ENCODE measurements around the gene USP25.

DNA sequence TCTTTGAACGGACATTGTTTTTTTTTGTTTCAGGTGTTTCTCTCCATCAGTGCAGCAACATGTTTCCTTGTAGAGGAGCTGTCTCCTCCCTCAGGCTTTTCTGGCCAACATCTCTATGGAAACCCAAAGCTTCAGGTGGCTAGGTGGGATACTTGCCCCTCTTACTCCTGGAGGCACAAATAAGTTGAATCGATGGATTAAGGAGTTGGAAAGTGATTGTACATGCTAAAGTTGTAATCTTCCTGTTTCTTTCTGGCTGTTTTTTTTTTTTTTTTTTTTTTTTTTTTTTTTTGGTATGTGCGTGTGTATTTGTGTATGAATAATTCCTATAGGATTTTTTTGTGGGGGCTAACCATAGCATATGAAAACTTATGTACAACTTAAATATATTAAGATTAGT lies 10.6 kb downstream of the USP25 start:
- TF ChIP-seq, protein P1, sequence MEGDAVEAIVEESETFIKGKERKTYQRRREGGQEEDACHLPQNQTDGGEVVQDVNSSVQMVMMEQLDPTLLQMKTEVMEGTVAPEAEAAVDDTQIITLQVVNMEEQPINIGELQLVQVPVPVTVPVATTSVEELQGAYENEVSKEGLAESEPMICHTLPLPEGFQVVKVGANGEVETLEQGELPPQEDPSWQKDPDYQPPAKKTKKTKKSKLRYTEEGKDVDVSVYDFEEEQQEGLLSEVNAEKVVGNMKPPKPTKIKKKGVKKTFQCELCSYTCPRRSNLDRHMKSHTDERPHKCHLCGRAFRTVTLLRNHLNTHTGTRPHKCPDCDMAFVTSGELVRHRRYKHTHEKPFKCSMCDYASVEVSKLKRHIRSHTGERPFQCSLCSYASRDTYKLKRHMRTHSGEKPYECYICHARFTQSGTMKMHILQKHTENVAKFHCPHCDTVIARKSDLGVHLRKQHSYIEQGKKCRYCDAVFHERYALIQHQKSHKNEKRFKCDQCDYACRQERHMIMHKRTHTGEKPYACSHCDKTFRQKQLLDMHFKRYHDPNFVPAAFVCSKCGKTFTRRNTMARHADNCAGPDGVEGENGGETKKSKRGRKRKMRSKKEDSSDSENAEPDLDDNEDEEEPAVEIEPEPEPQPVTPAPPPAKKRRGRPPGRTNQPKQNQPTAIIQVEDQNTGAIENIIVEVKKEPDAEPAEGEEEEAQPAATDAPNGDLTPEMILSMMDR (IDR thresholded peaks at IDR 0.05) = no peak
- TF ChIP-seq EP300 (IDR thresholded peaks at IDR 0.05; ENCODE audit: low read depth) = no peak
- TF ChIP-seq POLR2A (IDR thresholded peaks at IDR 0.05) = no peak
- TF ChIP-seq POLR2AphosphoS5 (IDR thresholded peaks at IDR 0.05) = no peak
